SK-N-SH (cell line): ENCODE data around the gene KCNQ2. TPM values are rescaled to one million over a fixed set of nuclear protein-coding genes. Genes with fewer than 3 reads are reported as not detected.

Experiments
- CTCF ChIA-PET: fragments of 300-600, 350-600 bp; formaldehyde crosslinking; extraction: SDS; loops from one replicate; lab custom pipeline; 2021; lab: Yijun Ruan, JAX
- POLR2A ChIA-PET: fragments of 350-600 bp; sonication (Branson Sonifier 250); formaldehyde crosslinking; extraction: SDS; loops from one replicate; lab custom pipeline; 2020; ENCODE audit warnings: antibody characterized with exemption, inconsistent platforms; lab: Yijun Ruan, JAX
- DNase-seq: peaks from one replicate; pipeline ENCODE4 v3.0.0; 2012
- H2AFZ ChIP-seq: fragments of 200-600 bp; sonication (generic); 2 replicates; pipeline ENCODE4 v1.8.1; 2016; ENCODE audit warnings: antibody characterized with exemption, mild to moderate bottlenecking, low read depth
- H3F3A ChIP-seq: fragments of 200-600 bp; sonication (generic); replicated peaks from 2 replicates; pipeline ENCODE3; 2016; ENCODE audit warnings: antibody characterized with exemption, mild to moderate bottlenecking; ENCODE audit not compliant: insufficient read depth
- H3K27ac ChIP-seq, 2 experiments: fragments of 200-500 bp in 1 of 2; fragments of 200-600 bp in 1 of 2; sonication (Bioruptor generic) in 1 of 2; sonication (generic), shearing (Covaris generic) in 1 of 2; 2 replicates each; pipeline versions ENCODE4 v1.5.1 to v1.6.1; 2014 to 2016; ENCODE audit warnings: low read depth in 2 of 2, inconsistent platforms in 1 of 2, low read length in 1 of 2, mild to moderate bottlenecking in 1 of 2, mixed read lengths in 1 of 2
- H3K27me3 ChIP-seq: fragments of 200-600 bp; sonication (generic), shearing (Covaris generic); 2 replicates; pipeline ENCODE4 v1.6.1; 2016; ENCODE audit warnings: mixed run types; ENCODE audit not compliant: insufficient read depth
- H3K36me3 ChIP-seq, 2 experiments: fragments of 200-500 bp in 1 of 2; fragments of 200-600 bp in 1 of 2; sonication (Bioruptor generic) in 1 of 2; sonication (generic) in 1 of 2; replicated peaks in 1 of 2; 2 replicates each; pipeline versions ENCODE3 to v1.5.1; 2014 to 2016; ENCODE audit warnings: low read length in 1 of 2, mild to moderate bottlenecking in 1 of 2; ENCODE audit not compliant: insufficient read depth in 2 of 2, control insufficient read depth in 1 of 2
- H3K4me1 ChIP-seq, 2 experiments: fragments of 200-500 bp in 1 of 2; fragments of 200-600 bp in 1 of 2; sonication (Bioruptor generic) in 1 of 2; sonication (generic), shearing (Covaris generic) in 1 of 2; 2 replicates each; pipeline versions ENCODE4 v1.5.1 to v1.6.1; 2014 to 2016; ENCODE audit warnings: low read depth in 1 of 2, low read length in 1 of 2, mixed run types in 1 of 2; ENCODE audit not compliant: insufficient read depth in 2 of 2, control insufficient read depth in 1 of 2
- H3K4me2 ChIP-seq: fragments of 200-600 bp; sonication (generic), shearing (Covaris generic); 2 replicates; pipeline ENCODE4 v1.6.1; 2017; ENCODE audit warnings: mixed run types
- H3K4me3 ChIP-seq, 2 experiments: fragments of 200-500 bp in 1 of 2; fragments of 200-600 bp in 1 of 2; sonication (Bioruptor generic) in 1 of 2; sonication (generic), shearing (Covaris generic) in 1 of 2; 2 replicates each; pipeline versions ENCODE4 v1.5.1 to v1.8.1; 2014 to 2016; ENCODE audit warnings: low read depth in 2 of 2, inconsistent platforms in 1 of 2, low read length in 1 of 2, mild to moderate bottlenecking in 1 of 2, mixed read lengths in 1 of 2, moderate library complexity in 1 of 2
- H3K79me2 ChIP-seq: fragments of 200-600 bp; sonication (generic); 2 replicates; pipeline ENCODE4 v1.8.1; 2017; ENCODE audit warnings: mild to moderate bottlenecking; ENCODE audit not compliant: insufficient read depth
- H3K9ac ChIP-seq: fragments of 200-600 bp; sonication (generic); 2 replicates; pipeline ENCODE4 v1.6.1; 2017; ENCODE audit warnings: mixed run types
- H3K9me2 ChIP-seq: fragments of 200-600 bp; sonication (generic); 2 replicates; pipeline ENCODE4 v1.6.1; 2017; ENCODE audit warnings: mixed run types
- H3K9me3 ChIP-seq: fragments of 200-600 bp; sonication (generic); 2 replicates; pipeline ENCODE4 v1.6.1; 2017; ENCODE audit warnings: mixed run types, mild to moderate bottlenecking, moderate library complexity
- H4K20me1 ChIP-seq: fragments of 200-600 bp; sonication (generic); 2 replicates; pipeline ENCODE4 v1.6.1; 2017; ENCODE audit warnings: mild to moderate bottlenecking, mixed run types; ENCODE audit not compliant: insufficient read depth
- EZH2phosphoT487 ChIP-seq: fragments of 200-600 bp; sonication (generic); IDR thresholded peaks from 2 replicates; pipeline ENCODE4 v1.6.1; 2017; ENCODE audit warnings: low read depth, mixed run types, mild to moderate bottlenecking, antibody characterized with exemption, moderate library complexity, borderline replicate concordance
- FOXM1 ChIP-seq: IDR thresholded peaks from 2 replicates; pipeline ENCODE4 v1.4.0; 2012; ENCODE audit warnings: low read depth, mild to moderate bottlenecking
- JUND ChIP-seq: IDR thresholded peaks from 2 replicates; pipeline ENCODE4 v1.4.0; 2012
- MEF2A ChIP-seq: IDR thresholded peaks from 2 replicates; pipeline ENCODE4 v1.4.0; 2012; ENCODE audit warnings: low read depth, borderline replicate concordance
- NRF1 ChIP-seq: IDR thresholded peaks from 2 replicates; pipeline ENCODE4 v1.6.1; 2012; ENCODE audit warnings: low read depth, mild to moderate bottlenecking, low read length
- POLR2AphosphoS5 ChIP-seq: IDR thresholded peaks from 2 replicates; pipeline ENCODE4 v1.6.1; 2012; ENCODE audit warnings: low read depth, low read length
- RCOR1 ChIP-seq: fragments of 150-350 bp; IDR thresholded peaks from 2 replicates; pipeline ENCODE4 v1.6.1; 2017; ENCODE audit warnings: antibody characterized with exemption, low read length
- SIN3A ChIP-seq: IDR thresholded peaks from 2 replicates; pipeline ENCODE4 v1.6.1; 2012; ENCODE audit warnings: low read depth, mild to moderate bottlenecking, low read length, moderate library complexity, borderline replicate concordance
- TAF1 ChIP-seq: IDR thresholded peaks from 2 replicates; pipeline ENCODE4 v1.6.1; 2012; ENCODE audit warnings: low read depth, mild to moderate bottlenecking, low read length, moderate library complexity, borderline replicate concordance
- YY1 ChIP-seq: IDR thresholded peaks from 2 replicates; pipeline ENCODE4 v1.4.0; 2012; ENCODE audit warnings: low read depth, mild to moderate bottlenecking
- WGBS: methylation state at CpG from one replicate; pipeline ENCODE4 v1.1.6; 2017; ENCODE audit warnings: low lambda C conversion rate; 5-methylcytosine and 5-hydroxymethylcytosine counted together
- polyA plus RNA-seq, 3 experiments: library from polyadenylated mRNA; depleted of rRNA; stranded (reverse); fragments of >200 nt; gene quantifications; 2 replicates each; pipeline ENCODE4 v1.2.3, GENCODE V29; 2012
- TF ChIP-seq, protein P1 (sequence below): fragments of 150-350 bp; IDR thresholded peaks from 2 replicates; pipeline ENCODE4 v1.6.1; 2016; ENCODE audit warnings: mild to moderate bottlenecking, low read depth, low read length
- TF ChIP-seq, protein P2 (sequence below): IDR thresholded peaks from 2 replicates; pipeline ENCODE4 v1.6.1; 2012; ENCODE audit warnings: mild to moderate bottlenecking, low read depth, low read length, moderate library complexity

Gene KCNQ2
- polyA plus RNA-seq, 1 of the 3 experiments (the other 2 are of a cell fraction) = 3.9 TPM

DNA sequence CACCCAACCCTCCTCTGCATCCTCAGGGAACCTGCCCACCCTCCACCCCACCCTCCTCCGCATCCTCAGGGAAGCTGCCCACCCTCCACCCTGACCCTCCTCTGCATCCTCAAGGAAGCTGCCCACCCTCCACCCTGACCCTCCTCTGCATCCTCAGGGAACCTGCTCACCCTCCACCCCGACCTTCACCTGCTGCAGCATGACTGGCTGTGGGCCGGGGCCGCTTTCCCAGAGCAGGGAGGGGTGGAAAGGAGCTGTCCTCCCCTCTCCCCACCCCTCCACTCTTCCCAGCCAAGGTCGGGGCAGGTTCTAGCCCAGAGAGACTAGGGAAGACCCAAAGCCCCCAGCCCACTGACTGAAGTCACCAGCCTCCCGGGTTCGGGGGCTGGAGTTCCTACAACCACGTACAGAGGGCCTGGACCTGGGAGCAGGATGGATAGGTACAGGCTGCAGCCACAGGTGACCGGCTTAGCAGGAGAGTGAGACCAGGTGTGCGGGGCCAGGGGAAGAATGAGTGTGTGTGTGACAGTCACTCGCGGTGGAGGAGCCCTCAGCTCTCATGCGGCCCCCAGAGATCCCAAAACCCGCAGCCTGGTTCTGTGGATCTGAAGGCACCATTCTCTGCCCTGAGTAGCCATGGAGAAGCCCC, 14.8 kb upstream of the KCNQ2 start:
- H4K20me1 ChIP-seq = no peaks in the 10 kb centered on the region
- H2AFZ ChIP-seq = no peak overlapping the region
- H3K9me2 ChIP-seq = no peaks in the 10 kb centered on the region
- H3F3A ChIP-seq = no peaks in the 10 kb centered on the region
- ChIA-PET POLR2A (interaction anchor here (1.5 kb wide), 1 partner anchor 9 kb away, joined by 5 read pairs; no protein-coding TSS in a partner anchor), CTCF (interaction anchor here (1.0 kb wide), 1 partner anchor 9 kb away, joined by 9 read pairs; no protein-coding TSS in a partner anchor)
- H3K9me3 ChIP-seq = no peaks in the 10 kb centered on the region
- H3K27me3 ChIP-seq = no peaks in the 10 kb centered on the region
- no peak overlapping the region for H3K9ac ChIP-seq
- no peak for DNase-seq
- no peaks in the 10 kb centered on the region for H3K36me3 ChIP-seq
- H3K27ac ChIP-seq = no peak overlapping the region
- no peaks in the 10 kb centered on the region for H3K79me2 ChIP-seq
- no peak overlapping the region for H3K4me2 ChIP-seq
- TF ChIP-seq, protein P1, sequence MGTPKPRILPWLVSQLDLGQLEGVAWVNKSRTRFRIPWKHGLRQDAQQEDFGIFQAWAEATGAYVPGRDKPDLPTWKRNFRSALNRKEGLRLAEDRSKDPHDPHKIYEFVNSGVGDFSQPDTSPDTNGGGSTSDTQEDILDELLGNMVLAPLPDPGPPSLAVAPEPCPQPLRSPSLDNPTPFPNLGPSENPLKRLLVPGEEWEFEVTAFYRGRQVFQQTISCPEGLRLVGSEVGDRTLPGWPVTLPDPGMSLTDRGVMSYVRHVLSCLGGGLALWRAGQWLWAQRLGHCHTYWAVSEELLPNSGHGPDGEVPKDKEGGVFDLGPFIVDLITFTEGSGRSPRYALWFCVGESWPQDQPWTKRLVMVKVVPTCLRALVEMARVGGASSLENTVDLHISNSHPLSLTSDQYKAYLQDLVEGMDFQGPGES = no peak
- TF ChIP-seq SIN3A = no peak
- TF ChIP-seq, protein P2, sequence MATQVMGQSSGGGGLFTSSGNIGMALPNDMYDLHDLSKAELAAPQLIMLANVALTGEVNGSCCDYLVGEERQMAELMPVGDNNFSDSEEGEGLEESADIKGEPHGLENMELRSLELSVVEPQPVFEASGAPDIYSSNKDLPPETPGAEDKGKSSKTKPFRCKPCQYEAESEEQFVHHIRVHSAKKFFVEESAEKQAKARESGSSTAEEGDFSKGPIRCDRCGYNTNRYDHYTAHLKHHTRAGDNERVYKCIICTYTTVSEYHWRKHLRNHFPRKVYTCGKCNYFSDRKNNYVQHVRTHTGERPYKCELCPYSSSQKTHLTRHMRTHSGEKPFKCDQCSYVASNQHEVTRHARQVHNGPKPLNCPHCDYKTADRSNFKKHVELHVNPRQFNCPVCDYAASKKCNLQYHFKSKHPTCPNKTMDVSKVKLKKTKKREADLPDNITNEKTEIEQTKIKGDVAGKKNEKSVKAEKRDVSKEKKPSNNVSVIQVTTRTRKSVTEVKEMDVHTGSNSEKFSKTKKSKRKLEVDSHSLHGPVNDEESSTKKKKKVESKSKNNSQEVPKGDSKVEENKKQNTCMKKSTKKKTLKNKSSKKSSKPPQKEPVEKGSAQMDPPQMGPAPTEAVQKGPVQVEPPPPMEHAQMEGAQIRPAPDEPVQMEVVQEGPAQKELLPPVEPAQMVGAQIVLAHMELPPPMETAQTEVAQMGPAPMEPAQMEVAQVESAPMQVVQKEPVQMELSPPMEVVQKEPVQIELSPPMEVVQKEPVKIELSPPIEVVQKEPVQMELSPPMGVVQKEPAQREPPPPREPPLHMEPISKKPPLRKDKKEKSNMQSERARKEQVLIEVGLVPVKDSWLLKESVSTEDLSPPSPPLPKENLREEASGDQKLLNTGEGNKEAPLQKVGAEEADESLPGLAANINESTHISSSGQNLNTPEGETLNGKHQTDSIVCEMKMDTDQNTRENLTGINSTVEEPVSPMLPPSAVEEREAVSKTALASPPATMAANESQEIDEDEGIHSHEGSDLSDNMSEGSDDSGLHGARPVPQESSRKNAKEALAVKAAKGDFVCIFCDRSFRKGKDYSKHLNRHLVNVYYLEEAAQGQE = no peak
- H3K4me3 ChIP-seq = no peak overlapping the region
- peaks cover 0 to 34% of the 10 kb centered on the region in 2 experiments; a peak in 1 of 4 replicates for H3K4me1 ChIP-seq
- WGBS = 88% methylated on average over 11 of the region's 14 CpGs

DNA sequence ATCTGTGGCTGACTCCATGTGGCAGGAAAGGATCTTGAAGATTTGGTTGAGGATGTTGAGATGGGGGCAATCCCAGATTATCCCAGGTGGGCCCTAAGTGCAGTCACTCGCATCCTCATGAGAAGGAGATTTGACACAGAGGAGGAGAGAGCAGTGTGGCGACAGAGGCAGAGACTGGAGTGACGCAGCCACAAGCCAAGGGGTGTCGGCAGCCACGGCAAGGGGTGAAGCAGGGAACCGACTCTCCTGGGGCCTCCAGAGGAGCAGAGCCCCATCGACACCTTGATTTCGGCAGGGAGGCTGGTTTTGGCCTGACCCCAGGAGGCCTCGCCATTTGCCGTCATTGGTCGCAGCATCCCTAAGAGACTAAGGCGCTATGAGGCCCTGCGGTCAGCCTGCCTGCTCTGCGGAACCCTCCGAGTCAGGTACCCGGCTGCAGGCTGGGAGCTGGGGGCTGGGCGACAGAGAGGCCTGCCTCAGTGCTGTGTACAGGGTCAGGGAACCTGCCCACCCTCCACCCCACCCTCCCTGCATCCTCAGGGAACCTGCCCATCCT, 13.9 kb upstream of the KCNQ2 start:
- WGBS = 97% methylated on average over 10 of the region's 17 CpGs
- H3K9ac ChIP-seq = no peak overlapping the region
- no peak for DNase-seq

More for the DNA sequence above, 13.9 kb upstream of the KCNQ2 start:
- POLR2A ChIA-PET = interaction anchor here (1.5 kb wide), 1 partner anchor 10 kb away, joined by 5 read pairs; no protein-coding TSS in a partner anchor
- TF ChIP-seq SIN3A = no peak
- TF ChIP-seq NRF1 = no peak
- TF ChIP-seq MEF2A = no peak
- no peak for TF ChIP-seq EZH2phosphoT487
- no peak for TF ChIP-seq FOXM1
- no peak for TF ChIP-seq RCOR1
- TF ChIP-seq TAF1 = no peak
- no peak for TF ChIP-seq JUND
- no peak for TF ChIP-seq YY1
- TF ChIP-seq POLR2AphosphoS5 = no peak
- no peak overlapping the region for H3K4me3 ChIP-seq
- CTCF ChIA-PET = no interaction called here
- H3K27ac ChIP-seq = no peak overlapping the region
- H4K20me1 ChIP-seq = no peaks in the 10 kb centered on the region
- no peak overlapping the region for H2AFZ ChIP-seq
- H3K27me3 ChIP-seq = no peaks in the 10 kb centered on the region
- no peaks in the 10 kb centered on the region for H3K36me3 ChIP-seq
- H3K9me2 ChIP-seq = no peaks in the 10 kb centered on the region
- H3K79me2 ChIP-seq = no peaks in the 10 kb centered on the region
- no peaks in the 10 kb centered on the region for H3F3A ChIP-seq
- H3K4me2 ChIP-seq = no peak overlapping the region
- peaks cover 0 to 42% of the 10 kb centered on the region in 2 experiments; a peak in 1 of 4 replicates for H3K4me1 ChIP-seq
- H3K9me3 ChIP-seq = no peaks in the 10 kb centered on the region
